HepG2 (cell line): ENCODE data around the gene LRRC40. TPM values are rescaled to one million over a fixed set of nuclear protein-coding genes. Genes with fewer than 3 reads are reported as not detected.

Experiments used
- ATAC-seq: fragments of 200-7000 bp; cut with Tn5 transposase; 3 replicates; pipeline ENCODE4 v1.9.1; 2020; ENCODE audit warnings: mild to moderate bottlenecking, moderate library complexity
- BruUV-seq: library from RNA; stranded (reverse); fragments of 400-500 nt; replicated peaks from 2 replicates; lab custom pipeline; 2021; lab: Mats Ljungman, UMichigan
- CTCF ChIA-PET: fragments of 300-600 bp; formaldehyde crosslinking; extraction: SDS; loops from one replicate; lab custom pipeline; 2021; ENCODE audit warnings: low total read pairs, inconsistent platforms, low intra/inter-chr PET ratio; lab: Yijun Ruan, JAX
- POLR2A ChIA-PET: fragments of 350-600 bp; sonication (Branson Sonifier 250); formaldehyde crosslinking; loops from one replicate; lab custom pipeline; 2020; ENCODE audit warnings: antibody characterized with exemption, inconsistent platforms; lab: Yijun Ruan, JAX
- DNase-seq: peaks from one replicate; pipeline ENCODE4 v3.0.0-alpha.2; 2015; ENCODE audit warnings: low spot score
- FAIRE-seq: peaks from 3 replicates; lab custom pipeline; 2011; peaks lifted over from hg19 to GRCh38; lab: Jason Lieb, UNC
- H2AFZ ChIP-seq: one replicate; pipeline ENCODE4 v1.6.1; 2011; ENCODE audit warnings: low read length, inconsistent platforms
- H3K27ac ChIP-seq: fragments of 300-600 bp; 3 replicates; pipeline ENCODE4 v1.8.0; 2011; ENCODE audit warnings: mixed run types, mild to moderate bottlenecking, mixed read lengths, low read length, inconsistent platforms; ENCODE audit not compliant: insufficient read depth; ENCODE audit errors: extremely low read length
- H3K27me3 ChIP-seq, 2 experiments: fragments of 200-600 bp in 1 of 2; 2 replicates in 1 of 2; 3 replicates in 1 of 2; pipeline versions ENCODE4 v1.6.0 to v1.8.0; 2011; ENCODE audit warnings: low read length in 2 of 2, mild to moderate bottlenecking in 2 of 2, moderate library complexity in 2 of 2, inconsistent platforms in 1 of 2; ENCODE audit not compliant: insufficient read depth in 2 of 2, control insufficient read depth in 1 of 2
- H3K36me3 ChIP-seq, 2 experiments: fragments of 200-600 bp in 1 of 2; replicated peaks in 1 of 2; 2 replicates in 1 of 2; 3 replicates in 1 of 2; pipeline versions ENCODE4 v1.5.1 to v1.8.0; 2011; ENCODE audit warnings: low read length in 2 of 2, inconsistent platforms in 1 of 2; ENCODE audit not compliant: insufficient read depth in 2 of 2, control insufficient read depth in 1 of 2
- H3K4me1 ChIP-seq: 2 replicates; pipeline ENCODE4 v1.5.1; 2012; ENCODE audit warnings: low read length, inconsistent platforms; ENCODE audit not compliant: insufficient read depth
- H3K4me2 ChIP-seq: 2 replicates; pipeline ENCODE4 v1.6.0; 2011; ENCODE audit warnings: low read depth, low read length, inconsistent platforms
- H3K4me3 ChIP-seq, 3 experiments: fragments of 200-600 bp in 1 of 3; sonication (generic), shearing (Covaris generic) in 1 of 3; replicated peaks in 1 of 3; 2 replicates each; pipeline ENCODE4 v1.5.1; 2011 to 2016; ENCODE audit warnings: low read length in 3 of 3, inconsistent platforms in 2 of 3, low read depth in 2 of 3, mild to moderate bottlenecking in 2 of 3, control low read depth in 1 of 3, mixed read lengths in 1 of 3; ENCODE audit not compliant: insufficient read depth in 1 of 3
- H3K79me2 ChIP-seq: one replicate; pipeline ENCODE4 v1.6.1; 2011; ENCODE audit warnings: low read length, inconsistent platforms; ENCODE audit not compliant: insufficient read depth
- H3K9ac ChIP-seq: 2 replicates; pipeline ENCODE4 v1.6.0; 2011; ENCODE audit warnings: mild to moderate bottlenecking, low read depth, low read length, inconsistent platforms; ENCODE audit not compliant: insufficient read depth
- H3K9me3 ChIP-seq: 2 replicates; pipeline ENCODE4 v1.5.1; 2012; ENCODE audit warnings: mild to moderate bottlenecking, low read length
- H4K20me1 ChIP-seq: 2 replicates; pipeline ENCODE4 v1.6.0; 2011; ENCODE audit warnings: inconsistent platforms, mild to moderate bottlenecking, low read length, moderate library complexity; ENCODE audit not compliant: insufficient read depth
- CCAR2 ChIP-seq: fragments of 200-400 bp; formaldehyde crosslinking; optimal IDR thresholded peaks from 2 replicates; pipeline ENCODE3; 2018; ENCODE audit warnings: low read depth, mild to moderate bottlenecking, low read length, moderate library complexity
- FOSL2 ChIP-seq: sonication (generic); formaldehyde crosslinking; IDR thresholded peaks from 2 replicates; pipeline ENCODE4 v1.4.0; 2020; ENCODE audit warnings: missing genetic modification reagents
- MAFK ChIP-seq, 2 experiments: IDR thresholded peaks in 1 of 2; conservative IDR thresholded peaks in 1 of 2; 2 replicates each; pipeline ENCODE4 v1.6.1; 2011; ENCODE audit warnings: improper control_type of control experiment in 2 of 2, low read length in 2 of 2
- MTF1 ChIP-seq: sonication (generic); formaldehyde crosslinking; IDR thresholded peaks from 2 replicates; pipeline ENCODE4 v1.5.0; 2020; ENCODE audit warnings: missing genetic modification reagents
- RAD51 ChIP-seq: fragments of 450-650 bp; IDR thresholded peaks from 2 replicates; pipeline ENCODE4 v1.6.1; 2016; ENCODE audit warnings: borderline replicate concordance
- THYN1 ChIP-seq: sonication (generic); formaldehyde crosslinking; IDR thresholded peaks from 2 replicates; pipeline ENCODE4 v1.8.1; 2023; ENCODE audit warnings: low read depth, mild to moderate bottlenecking, moderate library complexity, missing genetic modification reagents, borderline replicate concordance
- YEATS4 ChIP-seq: sonication (generic); formaldehyde crosslinking; IDR thresholded peaks from 2 replicates; pipeline ENCODE4 v1.4.0; 2020; ENCODE audit warnings: missing genetic modification reagents, borderline replicate concordance
- ZNF850 ChIP-seq: sonication (generic); formaldehyde crosslinking; conservative IDR thresholded peaks from 2 replicates; pipeline ENCODE4 v1.9.0; 2021; ENCODE audit warnings: mild to moderate bottlenecking, missing genetic modification reagents
- ZSCAN22 ChIP-seq: sonication (generic); formaldehyde crosslinking; IDR thresholded peaks from 2 replicates; pipeline ENCODE4 v1.4.0; 2020; ENCODE audit warnings: mild to moderate bottlenecking, missing genetic modification reagents
- WGBS: methylation state at CpG from one replicate; pipeline ENCODE4 v1.1.6; 2017; ENCODE audit warnings: low lambda C conversion rate; 5-methylcytosine and 5-hydroxymethylcytosine counted together
- in situ Hi-C: cut with HindIII; loops from 2 replicates; pipeline ENCODE4 v1.10.0; 2017; ENCODE audit warnings: low pct_unique_long_range_greater_than_20kb; ENCODE audit not compliant: extremely low pct_ligation_motif_present
- intact Hi-C: fragments of 100-400 bp; cut with micrococcal nuclease; formaldehyde crosslinking; loops from one replicate; pipeline ENCODE4 v1.10.0; 2022; ENCODE audit not compliant: unreplicated experiment
- polyA plus RNA-seq, 8 experiments: library from polyadenylated mRNA; depleted of rRNA in 3 of 8; stranded (reverse) in 7 of 8; unstranded in 1 of 8; fragments of >200 nt; fragmentation: Illumina TruSeq in 4 of 8; extraction: Trizol in 4 of 8; gene quantifications; 2 replicates each; pipeline versions ENCODE4 v1.2.1 to v1.2.3, GENCODE V29; 2011 to 2016; ENCODE audit warnings: low read depth in 4 of 8, missing spikeins in 1 of 8, mixed read lengths in 1 of 8; ENCODE audit not compliant: insufficient read depth in 1 of 8
- total RNA-seq, 5 experiments: library from RNA; depleted of rRNA; stranded (reverse); fragments of >200 nt; fragmentation: Illumina TruSeq; extraction: Trizol; gene quantifications; 2 replicates each; pipeline ENCODE4 v1.2.3, GENCODE V29; 2016; ENCODE audit warnings: low read depth in 1 of 5
- TF ChIP-seq, protein P1 (sequence below): sonication (generic); formaldehyde crosslinking; IDR thresholded peaks from 2 replicates; pipeline ENCODE4 v1.8.1; 2023; ENCODE audit warnings: mild to moderate bottlenecking, missing genetic modification reagents, borderline replicate concordance
- TF ChIP-seq, protein P2 (sequence below): sonication (generic); formaldehyde crosslinking; IDR thresholded peaks from 2 replicates; pipeline ENCODE4 v1.5.1; 2020; ENCODE audit warnings: missing genetic modification reagents, mild to moderate bottlenecking, borderline replicate concordance
- TF ChIP-seq, protein P3 (sequence below): sonication (generic); formaldehyde crosslinking; conservative IDR thresholded peaks from 2 replicates; pipeline ENCODE4 v1.4.0; 2020; ENCODE audit warnings: missing genetic modification reagents
- TF ChIP-seq, protein P4 (sequence below): sonication (generic); formaldehyde crosslinking; IDR thresholded peaks from 2 replicates; pipeline ENCODE4 v1.5.1; 2020; ENCODE audit warnings: missing genetic modification reagents, mild to moderate bottlenecking, borderline replicate concordance

Gene LRRC40
- total and polyA plus RNA-seq, 2 of the 13 experiments (the other 11 are each of a cell fraction or from before 2014, with no cell fraction given), result 10.3 to 32.7 TPM

DNA sequence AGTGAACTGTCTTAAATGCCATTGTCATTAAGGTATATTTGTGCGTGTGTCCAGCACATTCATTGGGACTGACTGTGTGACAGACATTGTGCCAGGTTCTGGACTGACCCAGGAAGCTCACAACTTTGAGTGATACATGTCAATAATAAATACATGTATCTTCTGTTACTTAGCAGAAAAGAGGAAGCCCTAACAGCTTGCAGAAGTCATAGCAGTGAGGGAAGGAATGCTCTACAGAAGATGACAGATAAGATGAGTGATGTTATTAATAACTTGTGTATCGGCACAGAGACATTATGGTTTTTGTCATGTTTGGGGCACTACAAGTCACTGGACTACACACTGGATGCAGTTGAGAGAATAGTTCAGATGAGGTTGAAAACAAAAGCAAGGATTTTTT, 14.6 kb upstream of the LRRC40 start (continued):
- TF ChIP-seq MAFK (conservative IDR thresholded peaks at IDR 0.05 in 1 of 2, IDR thresholded peaks at IDR 0.05 in 1 of 2; ENCODE audit: low read length in 2 of 2), result no peak

DNA sequence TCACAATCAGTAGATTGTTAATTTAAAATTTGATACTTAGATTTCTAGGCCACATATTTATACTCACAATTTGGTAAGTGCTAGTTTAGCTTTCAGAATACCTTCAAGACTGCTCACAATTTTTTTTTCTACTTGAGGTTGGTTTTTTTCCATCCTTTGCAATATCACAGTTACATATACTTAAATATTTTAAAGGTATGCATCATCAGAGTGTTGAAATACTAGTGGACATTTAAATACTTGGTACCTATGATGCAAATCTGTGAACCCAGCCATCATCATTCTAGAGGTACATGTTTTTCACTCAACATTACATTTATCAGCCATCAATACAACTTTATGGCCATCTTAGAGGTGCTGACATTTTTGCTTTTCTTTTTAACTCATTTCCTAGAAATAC, 6.2 kb upstream of the LRRC40 start:
- ATAC-seq (no peak), DNase-seq (no peak), FAIRE-seq (no peak)
- intact Hi-C loops, result no loop called here
- in situ Hi-C loops, result no loop called here
- Histone ChIP-seq H3K79me2 (peaks cover 98% of the 10 kb centered on the region), H3K36me3 (peaks cover 3 to 30% of the 10 kb centered on the region in 2 experiments; a peak in 3 of 5 replicates), H3K27me3 (no peaks in the 10 kb centered on the region), H2AFZ (no peak overlapping the region), H3K4me2 (no peak overlapping the region), H3K4me3 (no peak overlapping the region), H3K9ac (no peak overlapping the region), H3K9me3 (no peaks in the 10 kb centered on the region), H3K27ac (no peak overlapping the region), H3K4me1 (peaks cover 36% of the 10 kb centered on the region), H4K20me1 (no peaks in the 10 kb centered on the region; the same call in none of the 2 replicates)
- CTCF ChIA-PET, result no interaction called here
- TF ChIP-seq, protein P1, sequence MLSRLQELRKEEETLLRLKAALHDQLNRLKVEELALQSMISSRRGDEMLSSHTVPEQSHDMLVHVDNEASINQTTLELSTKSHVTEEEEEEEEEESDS, result no peak
- TF ChIP-seq, protein P2, sequence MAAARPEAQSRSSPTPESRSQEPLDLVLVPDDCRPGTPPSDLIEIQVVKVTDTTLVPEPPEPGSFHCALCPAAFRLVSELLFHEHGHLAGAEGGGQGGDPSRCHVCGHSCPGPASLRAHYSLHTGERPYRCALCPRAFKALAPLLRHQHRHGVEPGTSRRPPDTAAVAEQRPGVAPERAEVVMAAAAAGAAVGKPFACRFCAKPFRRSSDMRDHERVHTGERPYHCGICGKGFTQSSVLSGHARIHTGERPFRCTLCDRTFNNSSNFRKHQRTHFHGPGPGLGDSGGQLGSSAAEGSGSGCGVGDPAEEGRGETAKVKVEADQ (CRISPR knock-in tag), result no peak
- TF ChIP-seq CCAR2 (no peak), YEATS4 (CRISPR knock-in tag) (no peak)
- POLR2A ChIA-PET, result no interaction called here
- no TSS peak for BruUV-seq

DNA sequence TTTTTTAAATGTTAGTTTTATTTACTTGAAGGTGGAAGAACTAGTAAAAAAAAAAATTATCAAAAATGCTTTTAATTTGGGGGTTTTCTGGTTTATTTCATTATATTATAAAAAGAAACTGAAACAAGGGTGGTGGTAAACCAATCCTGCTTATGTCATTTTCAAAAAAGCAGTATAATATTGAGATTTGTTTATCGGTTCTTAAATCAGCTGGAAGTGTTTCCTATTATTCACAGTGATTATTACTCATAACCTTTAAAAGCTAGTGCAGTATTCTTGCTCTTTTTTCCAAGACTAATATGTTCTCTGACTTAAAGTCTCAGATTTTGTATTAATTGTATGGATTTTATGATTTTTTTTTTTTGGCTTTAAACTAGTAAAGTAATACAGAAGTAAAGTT, 5.4 kb upstream of the LRRC40 start:
- peaks cover 98% of the 10 kb centered on the region for H3K79me2 ChIP-seq
- no TSS peak for BruUV-seq
- TF ChIP-seq MTF1 (CRISPR knock-in tag), result no peak
- no peak for TF ChIP-seq RAD51
- TF ChIP-seq, protein P3, sequence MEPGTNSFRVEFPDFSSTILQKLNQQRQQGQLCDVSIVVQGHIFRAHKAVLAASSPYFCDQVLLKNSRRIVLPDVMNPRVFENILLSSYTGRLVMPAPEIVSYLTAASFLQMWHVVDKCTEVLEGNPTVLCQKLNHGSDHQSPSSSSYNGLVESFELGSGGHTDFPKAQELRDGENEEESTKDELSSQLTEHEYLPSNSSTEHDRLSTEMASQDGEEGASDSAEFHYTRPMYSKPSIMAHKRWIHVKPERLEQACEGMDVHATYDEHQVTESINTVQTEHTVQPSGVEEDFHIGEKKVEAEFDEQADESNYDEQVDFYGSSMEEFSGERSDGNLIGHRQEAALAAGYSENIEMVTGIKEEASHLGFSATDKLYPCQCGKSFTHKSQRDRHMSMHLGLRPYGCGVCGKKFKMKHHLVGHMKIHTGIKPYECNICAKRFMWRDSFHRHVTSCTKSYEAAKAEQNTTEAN (CRISPR knock-in tag), result no peak
- TF ChIP-seq ZSCAN22 (CRISPR knock-in tag), result no peak
- TF ChIP-seq FOSL2 (CRISPR knock-in tag), result no peak
- no peak for TF ChIP-seq ZNF850
- TF ChIP-seq, protein P4, sequence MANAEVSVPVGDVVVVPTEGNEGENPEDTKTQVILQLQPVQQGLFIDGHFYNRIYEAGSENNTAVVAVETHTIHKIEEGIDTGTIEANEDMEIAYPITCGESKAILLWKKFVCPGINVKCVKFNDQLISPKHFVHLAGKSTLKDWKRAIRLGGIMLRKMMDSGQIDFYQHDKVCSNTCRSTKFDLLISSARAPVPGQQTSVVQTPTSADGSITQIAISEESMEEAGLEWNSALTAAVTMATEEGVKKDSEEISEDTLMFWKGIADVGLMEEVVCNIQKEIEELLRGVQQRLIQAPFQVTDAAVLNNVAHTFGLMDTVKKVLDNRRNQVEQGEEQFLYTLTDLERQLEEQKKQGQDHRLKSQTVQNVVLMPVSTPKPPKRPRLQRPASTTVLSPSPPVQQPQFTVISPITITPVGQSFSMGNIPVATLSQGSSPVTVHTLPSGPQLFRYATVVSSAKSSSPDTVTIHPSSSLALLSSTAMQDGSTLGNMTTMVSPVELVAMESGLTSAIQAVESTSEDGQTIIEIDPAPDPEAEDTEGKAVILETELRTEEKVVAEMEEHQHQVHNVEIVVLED (CRISPR knock-in tag), result no peak
- TF ChIP-seq THYN1 (CRISPR knock-in tag), result no peak

More for the DNA sequence above, 5.4 kb upstream of the LRRC40 start:
- Histone ChIP-seq H3K27ac (no peak overlapping the region), H3K4me1 (peaks cover 36% of the 10 kb centered on the region), H3K4me3 (no peak overlapping the region), H3K27me3 (no peaks in the 10 kb centered on the region; a peak in 2 of 5 replicates), H4K20me1 (no peaks in the 10 kb centered on the region; the same call in none of the 2 replicates), H3K9me3 (no peaks in the 10 kb centered on the region), H3K9ac (no peak overlapping the region), H3K36me3 (peaks cover 3 to 23% of the 10 kb centered on the region in 2 experiments; a peak in 3 of 5 replicates), H3K4me2 (no peak overlapping the region), H2AFZ (no peak overlapping the region)
- in situ Hi-C loops (no loop called here), intact Hi-C loops (no loop called here)
- no peak for ATAC-seq
- WGBS, result 100% methylated on average over 1 of the region's 1 CpG
- CTCF ChIA-PET, result no interaction called here
- FAIRE-seq, result no peak
- DNase-seq, result no peak
- POLR2A ChIA-PET, result no interaction called here
